Neural cell (in vitro differentiated cells): ENCODE data around the gene CHD6. TPM values are rescaled to one million over a fixed set of nuclear protein-coding genes. Genes with fewer than 3 reads are reported as not detected.

Experiments used
- H2AFZ ChIP-seq: fragments of 200-600, 300-800 bp; sonication (generic), shearing (Covaris generic); 2 replicates; pipeline ENCODE4 v1.6.0; 2014; ENCODE audit warnings: low read depth, mild to moderate bottlenecking, antibody characterized with exemption, low read length, moderate library complexity
- H3F3A ChIP-seq: fragments of 200-600 bp; shearing (Covaris generic); 2 replicates; pipeline ENCODE4 v1.6.1; 2016; ENCODE audit warnings: mild to moderate bottlenecking, moderate library complexity, mixed read lengths, antibody characterized with exemption, low read length; ENCODE audit not compliant: insufficient read depth, poor library complexity, severe bottlenecking
- H3K27ac ChIP-seq: fragments of 200-600, 300-800 bp; sonication (generic), shearing (Covaris generic); 2 replicates; pipeline ENCODE4 v1.5.1; 2014; ENCODE audit warnings: mild to moderate bottlenecking, low read length, moderate library complexity
- H3K27me3 ChIP-seq: fragments of 300-800, 200-600 bp; sonication (generic), shearing (Covaris generic); 2 replicates; pipeline ENCODE4 v1.6.0; 2014; ENCODE audit warnings: mild to moderate bottlenecking, low read depth, low read length, moderate library complexity; ENCODE audit not compliant: insufficient read depth
- H3K36me3 ChIP-seq: fragments of 300-800, 200-600 bp; sonication (generic), shearing (Covaris generic); 2 replicates; pipeline ENCODE4 v1.5.1; 2014; ENCODE audit warnings: mild to moderate bottlenecking, antibody characterized with exemption, low read length, moderate library complexity; ENCODE audit not compliant: insufficient read depth
- H3K4me2 ChIP-seq: fragments of 300-800, 200-600 bp; sonication (generic), shearing (Covaris generic); 2 replicates; pipeline ENCODE4 v1.6.0; 2014; ENCODE audit warnings: mild to moderate bottlenecking, low read length
- H3K4me3 ChIP-seq: fragments of 300-800, 200-600 bp; sonication (generic), shearing (Covaris generic); 2 replicates; pipeline ENCODE4 v1.5.1; 2014; ENCODE audit warnings: mild to moderate bottlenecking, low read length, moderate library complexity
- H3K79me2 ChIP-seq: fragments of 200-600 bp; shearing (Covaris generic); replicated peaks from 2 replicates; pipeline ENCODE4 v1.6.0; 2014; ENCODE audit warnings: mild to moderate bottlenecking, low read length, moderate library complexity; ENCODE audit not compliant: insufficient read depth
- H3K9ac ChIP-seq: fragments of 300-800, 200-600 bp; sonication (generic), shearing (Covaris generic); 2 replicates; pipeline ENCODE4 v1.6.1; 2016; ENCODE audit warnings: mild to moderate bottlenecking, low read length, mixed read lengths
- H3K9me2 ChIP-seq: fragments of 200-600 bp; shearing (Covaris generic); 2 replicates; pipeline ENCODE4 v1.6.1; 2016; ENCODE audit warnings: mild to moderate bottlenecking, low read length, mixed read lengths; ENCODE audit not compliant: insufficient read depth
- H3K9me3 ChIP-seq: fragments of 200-600, 300-800 bp; sonication (generic), shearing (Covaris generic); 2 replicates; pipeline ENCODE4 v1.6.1; 2016; ENCODE audit warnings: mild to moderate bottlenecking, mixed run types, low read length, moderate library complexity, mixed read lengths
- H4K20me1 ChIP-seq: fragments of 200-600 bp; shearing (Covaris generic); 2 replicates; pipeline ENCODE4 v1.6.1; 2016; ENCODE audit warnings: mild to moderate bottlenecking, mixed run types; ENCODE audit not compliant: insufficient read depth
- CTCF ChIP-seq: fragments of 450-650 bp; IDR thresholded peaks from 2 replicates; pipeline ENCODE4 v1.5.1; 2014; ENCODE audit warnings: antibody characterized with exemption, mild to moderate bottlenecking, moderate library complexity; ENCODE audit not compliant: poor library complexity, severe bottlenecking
- EP300 ChIP-seq: fragments of 450-650 bp; conservative IDR thresholded peaks from 2 replicates; pipeline ENCODE4 v1.6.1; 2014; ENCODE audit warnings: antibody characterized with exemption, mild to moderate bottlenecking, moderate library complexity; ENCODE audit not compliant: poor library complexity, severe bottlenecking
- EZH2 ChIP-seq: fragments of 200-600, 300-800 bp; shearing (Covaris generic), sonication (generic); IDR thresholded peaks from 2 replicates; pipeline ENCODE4 v1.6.1; 2014; ENCODE audit warnings: antibody characterized with exemption, low read length, borderline replicate concordance, mild to moderate bottlenecking; ENCODE audit not compliant: insufficient read depth, poor library complexity, severe bottlenecking
- MXI1 ChIP-seq: fragments of 450-650 bp; conservative IDR thresholded peaks from 2 replicates; pipeline ENCODE4 v1.6.1; 2014; ENCODE audit warnings: antibody characterized with exemption, mild to moderate bottlenecking; ENCODE audit not compliant: poor library complexity, severe bottlenecking
- POLR2AphosphoS5 ChIP-seq: IDR thresholded peaks from 2 replicates; pipeline ENCODE4 v1.6.1; 2012
- RAD21 ChIP-seq: fragments of 450-650 bp; conservative IDR thresholded peaks from 2 replicates; pipeline ENCODE4 v1.6.1; 2014; ENCODE audit warnings: antibody characterized with exemption, mild to moderate bottlenecking, moderate library complexity
- REST ChIP-seq: IDR thresholded peaks from 2 replicates; pipeline ENCODE4 v1.6.1; 2012; ENCODE audit warnings: borderline replicate concordance
- SMC3 ChIP-seq: fragments of 450-650 bp; conservative IDR thresholded peaks from 2 replicates; pipeline ENCODE4 v1.6.1; 2014; ENCODE audit warnings: antibody characterized with exemption, mild to moderate bottlenecking, moderate library complexity; ENCODE audit not compliant: poor library complexity
- TAF1 ChIP-seq: IDR thresholded peaks from 2 replicates; pipeline ENCODE4 v1.6.1; 2012; ENCODE audit warnings: low read depth
- polyA plus RNA-seq: library from polyadenylated mRNA; depleted of rRNA; stranded (reverse); fragments of >200 nt; gene quantifications from 2 replicates; pipeline ENCODE4 v1.2.3, GENCODE V29; 2014

CHD6 gene
- polyA plus RNA-seq, 1 donor from 2014 or later, result 22.9 TPM

- Histone ChIP-seq H3K9me3 (no peaks in the 10 kb centered on the region), H4K20me1 (no peaks in the 10 kb centered on the region), H3K79me2 (no peaks in the 10 kb centered on the region), H3K36me3 (no peaks in the 10 kb centered on the region), H3K9ac (no peak overlapping the region), H2AFZ (no peak overlapping the region), H3K4me2 (no peak overlapping the region), H3F3A (no peaks in the 10 kb centered on the region), H3K27me3 (no peaks in the 10 kb centered on the region), H3K27ac (no peak overlapping the region), H3K9me2 (no peaks in the 10 kb centered on the region), H3K4me3 (no peak overlapping the region)
- TF ChIP-seq POLR2AphosphoS5 (no peak), CTCF (no peak), REST (no peak), EZH2 (no peak), SMC3 (no peak), MXI1 (no peak), RAD21 (no peak), EP300 (no peak), TAF1 (no peak)
Measured at GRCh38 chr20:41639630-41640029, 21.5 kb upstream of the CHD6 start.

- Histone ChIP-seq H3F3A (no peaks in the 10 kb centered on the region), H3K27me3 (no peaks in the 10 kb centered on the region), H3K9ac (no peak overlapping the region), H3K27ac (no peak overlapping the region), H2AFZ (no peak overlapping the region), H3K4me2 (no peak overlapping the region), H3K9me2 (no peaks in the 10 kb centered on the region), H3K9me3 (no peaks in the 10 kb centered on the region), H3K4me3 (no peak overlapping the region), H3K79me2 (no peaks in the 10 kb centered on the region), H3K36me3 (no peaks in the 10 kb centered on the region), H4K20me1 (no peaks in the 10 kb centered on the region)
- TF ChIP-seq REST, result no peak
- no peak for TF ChIP-seq EP300
- TF ChIP-seq EZH2, result no peak
Measured at GRCh38 chr20:41638456-41638855, 20.3 kb upstream of the CHD6 start.
